Activated CD4-positive, alpha-beta memory T cell treated with anti-CD3 and anti-CD28 coated beads, Interleukin-2, amount 10 ng/mL, durations not matched to agents 7 days and 5 days (primary cell): ENCODE measurements around the gene OOSP4A. TPM values are rescaled to one million over a fixed set of nuclear protein-coding genes. Genes with fewer than 3 reads are reported as not detected.
A peak's percentile ranks its signal among the peaks of the same experiment; 100 is the strongest.

ENCODE experiments used
- CTCF ChIA-PET: fragments of 350-600 bp; sonication (Branson Sonifier 250); formaldehyde crosslinking; loops from one replicate; lab custom pipeline; 2021; ENCODE audit warnings: antibody characterized with exemption, inconsistent platforms; lab: Charles Lee
- POLR2A ChIA-PET: fragments of 350-600 bp; sonication (Branson Sonifier 250); formaldehyde crosslinking; loops from one replicate; lab custom pipeline; 2021; ENCODE audit warnings: antibody characterized with exemption; lab: Charles Lee
- DNase-seq: peaks from one replicate; pipeline ENCODE4 v3.0.0-alpha.2; 2020
- H3K27ac Mint-ChIP-seq: one replicate; pipeline ENCODE4 v1.8.0; 2021; ENCODE audit warnings: mild to moderate bottlenecking, mixed read lengths
- H3K27me3 Mint-ChIP-seq: one replicate; pipeline ENCODE4 v1.8.0; 2021; ENCODE audit warnings: mixed read lengths
- H3K36me3 Mint-ChIP-seq: one replicate; pipeline ENCODE4 v1.8.0; 2021; ENCODE audit warnings: low read depth, mixed read lengths
- H3K4me1 Mint-ChIP-seq: one replicate; pipeline ENCODE4 v1.8.0; 2021; ENCODE audit warnings: mixed read lengths
- H3K4me3 Mint-ChIP-seq: one replicate; pipeline ENCODE4 v1.8.0; 2021; ENCODE audit warnings: mild to moderate bottlenecking, mixed read lengths
- H3K9me3 Mint-ChIP-seq: one replicate; pipeline ENCODE4 v1.8.0; 2021; ENCODE audit warnings: mixed read lengths
- total RNA-seq, 2 experiments: library from RNA; stranded (reverse); gene quantifications; one replicate each; pipeline ENCODE4 v1.2.3, GENCODE V29; 2021

The OOSP4A gene
- total RNA-seq = not detected

GRCh38 chr11:59963733-59964132, at the start of gene OOSP4A:
Gene OOSP4A (plus strand): TSS chr11:59964033. CDS start chr11:59964033, 0 bp downstream.
- Mint-ChIP-seq H3K27ac (no peak within 1 kb of the TSS), H3K36me3 (no peaks in the 10 kb centered on the region), H3K9me3 (no peaks in the 10 kb centered on the region), H3K4me3 (no peak within 1 kb of the TSS), H3K27me3 (peaks cover 7% of the 10 kb centered on the region), H3K4me1 (no peaks in the 10 kb centered on the region)
- ChIA-PET POLR2A (no interaction called here), CTCF (interaction anchor here (0.7 kb wide), 1 partner anchor 210 kb away, joined by 4 read pairs; no protein-coding TSS in a partner anchor)
- DNase-seq = no peak

GRCh38 chr11:59918480-59918879, 45.4 kb upstream of the OOSP4A start:
- H3K4me3 Mint-ChIP-seq = no peak overlapping the region
- DNase-seq = no peak
- H3K27me3 Mint-ChIP-seq = no peaks in the 10 kb centered on the region
- H3K27ac Mint-ChIP-seq = no peak overlapping the region
- ChIA-PET POLR2A (interaction anchor here (1.1 to 1.6 kb wide), 2 partner anchors 60 to 108 kb away, joined by 4 to 5 read pairs; partner anchors contain the start of gene MRPL16), CTCF (interaction anchor here (0.6 to 3.0 kb wide), 23 partner anchors 8 to 333 kb away, joined by 3 to 22 read pairs (median 4); partner anchors contain the start of genes MRPL16 and STX3)
- peaks cover 18% of the 10 kb centered on the region for H3K9me3 Mint-ChIP-seq
- H3K36me3 Mint-ChIP-seq = peaks cover 11% of the 10 kb centered on the region
- peaks cover 6% of the 10 kb centered on the region for H3K4me1 Mint-ChIP-seq

GRCh38 chr11:59918987-59919589, 44.7 kb upstream of the OOSP4A start:
- peak; percentile 52 for DNase-seq
- Mint-ChIP-seq H3K4me1 (peaks cover 6% of the 10 kb centered on the region), H3K9me3 (peaks cover 22% of the 10 kb centered on the region), H3K36me3 (peaks cover 15% of the 10 kb centered on the region), H3K27ac (no peak overlapping the region), H3K27me3 (no peaks in the 10 kb centered on the region), H3K4me3 (no peak overlapping the region)
- POLR2A ChIA-PET = interaction anchor here (1.1 to 1.6 kb wide), 2 partner anchors 60 to 109 kb away, joined by 4 to 5 read pairs; partner anchors contain the start of gene MRPL16
- CTCF ChIA-PET = interaction anchor here (0.6 to 3.0 kb wide), 26 partner anchors 8 to 386 kb away, joined by 3 to 22 read pairs (median 4); partner anchors contain the start of genes MRPL16 and STX3

GRCh38 chr11:59923813-59924212, 40.0 kb upstream of the OOSP4A start:
- H3K36me3 Mint-ChIP-seq = peaks cover 10% of the 10 kb centered on the region
- no peak overlapping the region for H3K4me3 Mint-ChIP-seq
- no peaks in the 10 kb centered on the region for H3K4me1 Mint-ChIP-seq
- DNase-seq = no peak
- POLR2A ChIA-PET = no interaction called here
- peaks cover 48% of the 10 kb centered on the region for H3K9me3 Mint-ChIP-seq
- H3K27me3 Mint-ChIP-seq = peaks cover 3% of the 10 kb centered on the region
- no peak overlapping the region for H3K27ac Mint-ChIP-seq
- CTCF ChIA-PET = no interaction called here

GRCh38 chr11:59931688-59932087, 32.1 kb upstream of the OOSP4A start:
- no peaks in the 10 kb centered on the region for H3K36me3 Mint-ChIP-seq
- ChIA-PET CTCF (no interaction called here), POLR2A (no interaction called here)
- DNase-seq = no peak
- H3K4me3 Mint-ChIP-seq = no peak overlapping the region
- H3K4me1 Mint-ChIP-seq = no peaks in the 10 kb centered on the region
- H3K27me3 Mint-ChIP-seq = no peaks in the 10 kb centered on the region
- H3K9me3 Mint-ChIP-seq = peaks cover 17% of the 10 kb centered on the region
- no peak overlapping the region for H3K27ac Mint-ChIP-seq

- Mint-ChIP-seq H3K27me3 (peaks cover 8% of the 10 kb centered on the region), H3K4me3 (no peak within 1 kb of the TSS), H3K4me1 (no peaks in the 10 kb centered on the region), H3K36me3 (no peaks in the 10 kb centered on the region), H3K9me3 (no peaks in the 10 kb centered on the region), H3K27ac (no peak within 1 kb of the TSS)
- ChIA-PET CTCF (no interaction called here), POLR2A (no interaction called here)
- no peak for DNase-seq
These were observed 25.7 kb upstream of the OOSP4A start, which contains the start of gene OOSP1 for GRCh38 chr11:59938132-59938531. Gene OOSP1 (plus strand): TSS chr11:59938432. CDS start chr11:59938455, 23 bp downstream.

GRCh38 chr11:59938718-59939117, 25.1 kb upstream of the OOSP4A start:
- no peaks in the 10 kb centered on the region for H3K4me1 Mint-ChIP-seq
- H3K27ac Mint-ChIP-seq = no peak overlapping the region
- ChIA-PET CTCF (no interaction called here), POLR2A (no interaction called here)
- no peak overlapping the region for H3K4me3 Mint-ChIP-seq
- H3K9me3 Mint-ChIP-seq = no peaks in the 10 kb centered on the region
- no peaks in the 10 kb centered on the region for H3K36me3 Mint-ChIP-seq
- DNase-seq = no peak
- H3K27me3 Mint-ChIP-seq = peaks cover 9% of the 10 kb centered on the region

GRCh38 chr11:59939482-59939881, 24.4 kb upstream of the OOSP4A start:
- no peaks in the 10 kb centered on the region for H3K4me1 Mint-ChIP-seq
- H3K27ac Mint-ChIP-seq = no peak overlapping the region
- H3K27me3 Mint-ChIP-seq = peaks cover 9% of the 10 kb centered on the region
- no peaks in the 10 kb centered on the region for H3K36me3 Mint-ChIP-seq
- ChIA-PET CTCF (no interaction called here), POLR2A (no interaction called here)
- H3K9me3 Mint-ChIP-seq = no peaks in the 10 kb centered on the region
- H3K4me3 Mint-ChIP-seq = no peak overlapping the region
- no peak for DNase-seq

GRCh38 chr11:59941091-59941490, 22.7 kb upstream of the OOSP4A start:
- no peak overlapping the region for H3K4me3 Mint-ChIP-seq
- DNase-seq = no peak
- H3K9me3 Mint-ChIP-seq = no peaks in the 10 kb centered on the region
- no peak overlapping the region for H3K27ac Mint-ChIP-seq
- ChIA-PET POLR2A (no interaction called here), CTCF (no interaction called here)
- peaks cover 9% of the 10 kb centered on the region for H3K27me3 Mint-ChIP-seq
- H3K36me3 Mint-ChIP-seq = no peaks in the 10 kb centered on the region
- H3K4me1 Mint-ChIP-seq = no peaks in the 10 kb centered on the region

GRCh38 chr11:59943997-59944714, 19.7 kb upstream of the OOSP4A start:
- no peak for DNase-seq

GRCh38 chr11:59944720-59945119, 19.1 kb upstream of the OOSP4A start:
- CTCF ChIA-PET = no interaction called here
- Mint-ChIP-seq H3K9me3 (no peaks in the 10 kb centered on the region), H3K27me3 (peaks cover 13% of the 10 kb centered on the region), H3K36me3 (no peaks in the 10 kb centered on the region), H3K4me1 (no peaks in the 10 kb centered on the region), H3K4me3 (no peak overlapping the region), H3K27ac (no peak overlapping the region)
- POLR2A ChIA-PET = no interaction called here
- no peak for DNase-seq

More at GRCh38 chr11:59943997-59944714, 19.7 kb upstream of the OOSP4A start:
- Mint-ChIP-seq H3K27me3 (peaks cover 12% of the 10 kb centered on the region), H3K9me3 (no peaks in the 10 kb centered on the region), H3K36me3 (no peaks in the 10 kb centered on the region), H3K4me1 (no peaks in the 10 kb centered on the region), H3K4me3 (no peak overlapping the region), H3K27ac (no peak overlapping the region)
- CTCF ChIA-PET = no interaction called here
- POLR2A ChIA-PET = no interaction called here

- ChIA-PET POLR2A (no interaction called here), CTCF (no interaction called here)
- Mint-ChIP-seq H3K4me3 (no peak overlapping the region), H3K4me1 (no peaks in the 10 kb centered on the region), H3K27ac (no peak overlapping the region), H3K27me3 (peaks cover 15% of the 10 kb centered on the region), H3K9me3 (no peaks in the 10 kb centered on the region), H3K36me3 (no peaks in the 10 kb centered on the region)
- no peak for DNase-seq
These were observed 10.2 kb upstream of the OOSP4A start for GRCh38 chr11:59953463-59954218.
